ENCODE results near the gene SYTL4. TPM values are rescaled to one million over a fixed set of nuclear protein-coding genes. Genes with fewer than 3 reads are reported as not detected.

Gene SYTL4
- total RNA-seq, 1 donor from 2014 or later: not detected

DNA sequence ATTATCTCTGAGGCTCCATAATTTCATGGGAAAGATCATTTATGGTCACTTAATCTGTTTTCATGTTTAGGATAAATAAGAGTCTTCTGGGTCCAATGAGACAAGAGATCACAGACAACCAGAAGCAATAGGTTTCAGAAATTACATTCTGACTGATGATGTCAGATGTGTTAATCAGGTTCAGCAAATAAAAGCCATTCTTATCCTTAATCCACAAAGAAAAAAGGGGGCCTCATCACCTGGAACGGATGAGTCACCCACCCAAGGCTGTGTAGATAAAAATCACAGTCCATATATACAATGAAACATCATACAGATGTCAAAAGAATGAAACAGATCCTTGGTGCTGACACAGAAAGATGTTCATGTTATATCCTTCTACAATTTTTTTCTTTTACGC is 36.6 kb downstream of the SYTL4 start:
- intact Hi-C loops (cut with micrococcal nuclease): no loop called here

DNA sequence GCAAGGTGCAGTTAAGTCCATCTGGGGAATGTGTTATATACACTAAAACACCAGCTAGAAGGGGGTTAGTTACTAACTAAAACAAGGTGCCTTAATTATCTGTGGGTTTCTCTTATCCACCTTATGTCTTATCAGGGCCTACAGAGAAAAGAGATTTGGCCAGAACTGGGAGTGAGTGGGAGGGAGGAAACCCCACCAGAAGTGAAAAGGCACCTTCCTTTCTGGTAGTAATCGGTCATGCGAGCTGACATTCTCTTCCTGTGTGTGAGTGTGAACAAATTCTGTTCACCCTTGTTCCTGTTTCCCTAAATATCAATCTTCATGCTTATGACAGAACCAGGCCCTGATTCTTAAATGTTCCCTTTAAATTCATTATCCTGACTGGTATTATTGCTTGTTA is 44.4 kb downstream of the SYTL4 start:
- intact Hi-C loops (cut with micrococcal nuclease): loop anchor here (5.0 kb wide), 1 partner anchor 1115 kb away; no protein-coding TSS in a partner anchor

DNA sequence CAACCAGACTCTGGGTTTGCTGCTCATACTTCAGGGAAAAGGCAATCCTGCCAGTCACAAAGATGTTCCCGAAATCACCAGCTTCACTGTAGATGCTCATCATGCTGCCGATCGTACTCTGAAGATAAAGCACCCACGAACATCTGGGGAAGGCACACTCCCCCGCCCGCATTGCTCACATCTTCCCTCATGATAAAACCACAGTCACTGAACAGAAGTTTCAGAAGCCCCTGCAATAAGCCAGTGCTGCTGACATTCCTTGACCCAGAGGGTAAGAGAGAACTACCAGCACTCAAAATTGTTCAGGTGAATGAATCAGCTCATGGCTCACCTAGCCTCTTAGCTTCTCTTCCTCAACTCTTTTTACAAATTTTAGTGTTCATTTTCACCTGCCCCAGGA is 44.8 kb downstream of the SYTL4 start:
- intact Hi-C loops (cut with micrococcal nuclease): loop anchor here (5.0 kb wide), 1 partner anchor 1115 kb away; no protein-coding TSS in a partner anchor

DNA sequence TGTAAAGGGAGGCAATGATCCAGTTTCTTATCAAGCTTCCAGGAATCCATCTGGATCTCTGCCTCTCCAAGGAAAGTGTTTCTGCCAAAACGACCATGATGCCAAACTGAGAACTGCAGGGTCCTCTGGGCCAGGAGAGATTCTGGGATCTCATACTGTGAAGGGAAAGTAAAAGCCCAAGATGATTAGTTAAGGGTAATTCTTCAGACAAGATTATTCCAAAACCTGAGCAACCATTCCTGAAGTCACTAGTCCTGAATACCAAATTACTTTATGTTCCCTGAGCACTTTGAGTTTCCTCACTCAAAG is 46.0 kb downstream of the SYTL4 start:
- intact Hi-C loops (cut with micrococcal nuclease): loop anchor here (1.0 to 5.0 kb wide), 5 partner anchors 82 to 1116 kb away; no protein-coding TSS in a partner anchor

DNA sequence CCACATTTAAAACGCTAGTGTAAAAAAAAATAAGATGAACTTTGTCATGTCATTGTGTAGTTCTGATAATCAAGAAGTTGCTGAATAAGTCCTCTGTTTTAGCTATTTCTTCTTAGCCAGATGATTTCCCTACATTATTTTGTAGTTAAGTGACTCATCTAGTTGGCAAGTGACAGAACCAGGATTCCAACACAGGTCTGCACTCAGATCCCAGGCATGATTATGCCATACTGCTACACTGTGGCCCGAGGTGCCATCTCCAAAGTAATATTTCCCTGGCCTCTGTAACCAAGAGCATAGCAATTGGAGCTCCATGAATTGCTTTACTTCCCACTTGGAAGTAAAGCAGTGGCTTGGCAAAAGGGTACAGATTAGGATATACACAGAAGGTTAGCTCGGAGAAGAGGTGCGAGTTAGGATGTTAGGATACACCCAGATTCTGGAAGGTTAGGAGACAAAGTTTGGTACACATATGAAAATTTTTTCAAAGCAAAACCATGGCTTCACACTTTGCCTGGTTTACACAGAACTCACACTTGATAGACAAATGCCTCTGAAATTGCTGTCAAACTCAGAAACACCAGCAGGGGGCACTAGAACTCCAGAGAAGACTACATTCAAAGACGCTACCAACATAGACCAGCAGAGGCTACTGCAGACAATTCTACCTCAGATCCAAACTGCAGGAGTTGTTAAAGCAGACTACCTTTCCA is 46.5 kb downstream of the SYTL4 start:
- intact Hi-C loops (cut with micrococcal nuclease): loop anchor here (1.0 to 5.0 kb wide), 5 partner anchors 83 to 1117 kb away; no protein-coding TSS in a partner anchor

DNA sequence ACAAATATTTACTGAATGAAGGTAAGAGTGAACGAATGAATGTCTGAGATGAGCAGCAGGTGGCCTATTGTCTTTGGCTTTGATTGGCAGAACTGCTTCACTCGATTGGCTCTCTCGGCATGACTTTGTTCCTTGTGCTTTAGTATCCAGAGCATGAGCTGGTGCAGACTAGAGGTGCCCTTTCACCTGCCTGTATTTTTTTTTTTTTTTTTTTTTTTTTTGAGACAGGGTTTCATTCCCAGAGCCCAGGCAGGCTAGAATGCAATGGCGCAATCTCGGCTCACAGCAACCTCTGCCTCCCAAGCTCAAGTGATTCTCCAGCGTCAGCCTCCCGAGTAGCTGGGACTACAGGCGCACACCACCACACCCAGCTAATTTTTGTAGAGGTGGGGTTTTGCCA is 49.0 kb downstream of the SYTL4 start:
- intact Hi-C loops (cut with micrococcal nuclease): no loop called here

DNA sequence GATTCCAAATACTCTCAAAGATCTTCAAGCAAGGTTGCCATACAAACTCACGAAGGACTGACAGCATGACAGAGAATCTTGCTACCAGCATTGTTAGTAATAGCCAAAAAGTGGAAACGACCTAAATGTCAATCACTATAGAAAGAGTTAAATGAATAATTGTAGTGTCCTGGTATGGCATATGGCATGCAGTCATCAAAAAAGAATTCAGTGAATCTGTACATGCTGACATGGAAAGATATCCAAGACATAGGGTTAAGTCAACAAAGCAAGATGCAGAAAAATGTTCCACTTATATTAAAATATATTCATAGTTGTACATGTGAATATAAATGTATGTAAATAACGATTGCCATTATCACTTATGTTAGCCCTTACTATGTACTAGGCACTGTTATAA is 50.3 kb downstream of the SYTL4 start:
- intact Hi-C loops (cut with micrococcal nuclease): no loop called here

DNA sequence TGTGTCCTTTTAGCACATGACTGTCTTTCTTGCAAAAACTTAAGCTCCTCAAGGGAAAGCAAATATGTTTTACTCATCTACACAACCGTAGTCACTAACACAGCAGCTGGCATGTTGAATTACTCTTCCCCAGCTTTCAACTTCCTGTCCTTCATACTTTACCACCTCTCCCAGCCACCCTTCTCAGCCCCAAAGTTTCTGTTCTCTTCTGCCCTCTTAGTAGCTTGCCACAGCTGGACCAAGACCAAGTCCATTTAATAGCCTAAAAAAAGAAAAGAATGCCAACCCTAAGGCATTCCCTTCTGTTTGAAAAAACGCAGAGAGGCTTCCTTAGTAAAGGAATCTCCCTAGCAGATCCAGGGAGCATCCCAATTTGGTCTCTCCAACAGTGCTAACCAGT is 51.2 kb downstream of the SYTL4 start:
- intact Hi-C loops (cut with micrococcal nuclease): no loop called here

DNA sequence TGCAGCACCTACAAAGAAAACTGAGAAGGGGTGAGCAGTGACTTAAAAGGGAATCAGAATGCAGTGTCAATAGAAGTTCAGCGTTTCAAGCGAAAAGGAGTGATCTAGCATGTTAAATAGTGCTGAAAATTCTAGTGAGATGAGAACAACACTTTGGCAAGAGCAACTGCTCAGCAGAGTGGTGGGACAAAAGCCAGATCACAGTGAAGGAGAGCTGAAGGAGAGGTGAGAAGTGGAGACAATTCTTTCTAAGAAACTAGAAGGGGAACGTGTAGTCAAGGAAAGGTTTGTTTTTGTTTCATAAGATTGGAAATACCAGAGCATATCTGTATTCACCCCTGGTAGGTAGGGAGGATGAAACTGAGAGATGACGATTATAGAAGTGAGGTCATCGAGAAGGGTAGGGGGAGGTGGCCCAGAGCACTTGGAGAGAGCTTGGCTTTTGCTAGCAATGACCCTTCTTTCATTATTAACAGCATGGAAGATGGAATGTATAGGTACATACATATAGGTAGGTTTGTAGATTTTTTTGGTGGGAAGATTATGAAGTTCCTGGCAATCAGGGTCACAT is 54.2 kb downstream of the SYTL4 start:
- intact Hi-C loops (cut with micrococcal nuclease): no loop called here

DNA sequence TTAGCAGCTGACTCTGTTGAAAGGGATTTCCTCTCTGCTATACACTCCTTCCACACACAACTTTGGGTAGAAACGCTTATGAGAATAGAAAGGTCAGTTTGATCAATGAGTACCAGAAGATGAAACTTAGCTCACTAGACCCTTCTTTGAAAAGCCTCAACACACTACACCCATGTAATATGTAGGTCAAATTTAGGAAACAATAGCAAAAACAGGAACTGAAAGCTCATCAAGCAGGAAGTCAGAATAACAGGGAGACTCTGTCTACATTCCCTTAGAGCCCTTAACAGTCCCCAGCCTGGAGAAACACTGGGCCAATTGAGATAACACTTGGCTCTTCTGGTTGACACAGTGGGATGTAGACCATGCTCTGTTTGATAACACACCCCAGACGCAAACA is 57.2 kb downstream of the SYTL4 start:
- intact Hi-C loops (cut with micrococcal nuclease): loop anchor here (5.0 kb wide), 1 partner anchor 613 kb away; no protein-coding TSS in a partner anchor

DNA sequence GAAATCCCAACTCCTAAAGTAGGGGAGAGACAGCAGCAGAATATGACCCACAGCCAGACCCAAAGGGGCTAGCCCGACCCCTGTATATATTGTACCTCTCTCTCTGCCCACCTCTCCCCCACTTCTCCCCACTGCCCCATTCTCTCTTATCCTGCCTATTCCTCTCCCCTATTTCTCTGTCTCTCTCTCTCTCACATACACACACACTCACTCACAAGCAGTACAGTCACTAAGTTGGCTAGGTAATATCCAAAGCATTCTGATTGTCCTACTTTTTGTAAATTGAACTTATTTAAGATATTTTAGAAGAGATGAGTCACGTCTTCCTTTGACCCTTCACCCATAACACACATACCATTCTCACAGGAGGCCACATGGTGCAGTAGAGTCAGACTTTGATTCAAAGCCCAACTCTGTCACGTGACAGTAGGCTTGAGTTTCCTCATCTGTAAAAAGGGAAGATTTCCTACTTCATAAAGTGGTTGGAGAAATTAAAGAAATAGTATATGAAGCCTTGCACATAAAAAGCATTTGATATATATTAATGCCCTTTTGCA is 58.4 kb downstream of the SYTL4 start:
- intact Hi-C loops (cut with micrococcal nuclease): loop anchor here (5.0 kb wide), 1 partner anchor 614 kb away; no protein-coding TSS in a partner anchor

DNA sequence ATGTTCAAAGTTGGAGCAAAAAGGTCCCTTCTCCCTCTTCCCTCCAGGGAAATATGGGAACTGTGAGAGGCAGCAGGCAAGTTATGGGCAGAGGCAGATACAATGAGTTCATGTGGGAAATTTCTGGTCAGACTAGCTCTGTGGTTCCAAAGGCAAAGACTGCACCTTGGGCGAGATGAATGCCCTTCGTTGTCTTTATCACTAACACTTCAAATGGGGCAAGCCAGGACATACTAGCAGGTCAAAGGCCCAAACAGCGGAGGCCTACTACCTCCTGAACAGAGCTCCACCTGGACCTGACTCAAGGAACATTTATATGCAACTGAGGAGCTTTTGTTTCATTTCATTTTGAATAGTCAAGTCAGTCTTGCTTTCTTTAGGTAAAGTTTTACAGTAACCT is 59.0 kb downstream of the SYTL4 start:
- intact Hi-C loops (cut with micrococcal nuclease): loop anchor here (5.0 kb wide), 1 partner anchor 614 kb away; no protein-coding TSS in a partner anchor

DNA sequence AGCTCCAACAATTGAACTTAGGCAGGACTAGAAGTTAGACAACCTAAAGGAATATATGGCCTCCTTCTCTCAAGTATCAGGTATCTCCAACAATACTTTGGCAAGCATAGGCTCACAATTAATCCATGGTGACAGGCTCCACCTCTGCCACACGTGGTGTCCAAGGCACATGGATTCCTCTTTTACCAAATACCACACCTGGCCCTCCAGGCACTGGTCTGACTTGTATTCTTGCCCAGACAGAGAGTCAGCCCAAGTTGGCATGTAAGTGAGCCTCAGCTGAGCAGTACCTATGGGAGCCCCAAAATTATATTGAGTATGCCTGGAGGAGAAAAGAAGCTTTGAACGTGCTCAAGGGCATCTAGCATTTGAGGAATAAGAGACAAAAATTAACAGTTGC is 68.3 kb downstream of the SYTL4 start:
- intact Hi-C loops (cut with micrococcal nuclease): no loop called here

DNA sequence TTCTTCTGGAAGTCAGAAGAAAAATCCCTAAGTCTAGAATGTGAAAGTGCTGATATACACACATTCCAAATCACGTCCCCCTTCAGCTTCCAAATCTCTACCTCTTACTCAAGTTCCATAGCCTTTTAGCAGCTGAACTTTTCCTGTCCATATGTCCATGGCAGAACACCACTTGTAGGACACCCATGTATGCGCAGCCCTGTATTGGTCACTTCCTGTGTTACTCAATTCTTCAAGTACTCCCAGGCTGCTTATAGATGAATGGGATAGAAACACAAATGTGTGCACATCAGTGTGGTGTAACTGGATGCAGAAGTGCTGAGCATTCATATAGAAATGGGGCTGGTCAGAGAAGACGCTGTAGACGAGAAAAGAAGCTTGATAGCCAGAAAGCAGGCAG is 69.1 kb downstream of the SYTL4 start:
- intact Hi-C loops (cut with micrococcal nuclease): no loop called here

DNA sequence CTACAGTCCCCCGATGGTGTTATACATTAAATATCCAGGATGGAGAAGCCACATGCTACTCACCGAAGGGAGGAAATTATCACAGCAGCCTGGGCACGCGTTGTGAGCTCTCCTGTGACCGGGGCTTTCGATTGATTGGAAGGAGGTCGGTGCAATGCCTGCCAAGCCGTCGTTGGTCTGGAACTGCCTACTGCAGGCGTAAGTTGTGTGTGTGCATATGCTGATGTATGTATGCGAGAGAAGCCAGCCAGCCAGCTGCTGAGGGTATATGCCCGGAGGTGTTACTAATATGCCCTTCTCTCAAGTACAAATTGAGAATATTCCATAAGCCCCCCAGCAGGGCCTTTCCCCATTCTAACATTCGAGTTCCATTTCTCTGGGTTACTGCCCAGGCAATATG is 69.8 kb downstream of the SYTL4 start:
- intact Hi-C loops (cut with micrococcal nuclease): no loop called here

DNA sequence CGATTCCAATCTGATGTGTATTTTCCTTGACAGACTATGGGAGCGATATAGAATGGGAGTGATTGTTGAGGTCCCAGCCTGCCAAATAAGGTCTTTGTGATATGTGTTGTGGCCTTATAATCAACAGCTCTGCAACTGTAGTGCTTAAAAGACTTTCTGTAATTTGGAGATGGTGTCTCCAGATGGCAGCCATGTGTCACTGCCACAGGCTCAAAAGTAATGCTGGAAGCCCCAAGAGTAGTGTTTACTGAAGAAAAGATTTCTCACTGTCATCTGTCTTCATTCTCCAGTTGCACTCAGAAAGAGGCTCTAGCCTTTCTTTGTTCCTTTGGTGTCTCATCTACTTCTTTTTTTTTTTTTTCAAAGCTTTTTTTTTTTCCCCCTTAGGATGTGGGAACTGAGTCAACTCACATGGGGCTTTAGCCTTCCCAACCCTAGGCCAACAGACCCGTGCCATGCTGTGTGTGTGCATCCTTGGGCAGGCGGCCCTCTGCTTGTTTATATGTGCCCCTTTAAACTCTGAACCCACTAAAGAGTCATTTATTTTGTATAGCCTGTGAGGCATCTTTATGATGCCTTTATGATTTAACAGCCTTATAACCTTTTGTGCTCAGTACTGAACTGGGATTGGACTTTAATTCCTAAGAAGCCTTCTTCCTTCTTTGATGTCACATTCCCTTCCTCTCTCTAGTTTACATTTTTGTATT is 72.3 kb downstream of the SYTL4 start:
- intact Hi-C loops (cut with micrococcal nuclease): no loop called here

DNA sequence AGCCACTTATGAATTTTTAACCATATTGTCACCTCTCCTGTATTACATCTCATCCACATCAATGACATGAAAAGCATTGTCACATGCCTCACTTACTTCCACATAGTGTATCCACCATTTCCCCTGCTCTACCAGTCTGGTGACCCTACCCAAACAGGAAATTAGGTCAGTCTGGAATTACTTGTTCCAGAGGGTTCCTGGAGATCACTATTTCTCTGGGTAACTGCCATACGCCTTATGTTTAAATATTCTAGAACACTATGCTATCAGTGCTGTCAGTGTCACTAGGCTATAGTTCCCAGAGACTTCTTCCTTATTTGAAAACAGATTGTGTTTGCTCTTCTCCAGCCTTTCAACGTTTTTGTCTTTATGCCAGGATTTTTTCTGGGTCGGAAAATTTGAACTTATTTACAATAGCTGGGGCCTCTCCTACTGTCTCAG is 73.0 kb downstream of the SYTL4 start:
- intact Hi-C loops (cut with micrococcal nuclease): no loop called here

DNA sequence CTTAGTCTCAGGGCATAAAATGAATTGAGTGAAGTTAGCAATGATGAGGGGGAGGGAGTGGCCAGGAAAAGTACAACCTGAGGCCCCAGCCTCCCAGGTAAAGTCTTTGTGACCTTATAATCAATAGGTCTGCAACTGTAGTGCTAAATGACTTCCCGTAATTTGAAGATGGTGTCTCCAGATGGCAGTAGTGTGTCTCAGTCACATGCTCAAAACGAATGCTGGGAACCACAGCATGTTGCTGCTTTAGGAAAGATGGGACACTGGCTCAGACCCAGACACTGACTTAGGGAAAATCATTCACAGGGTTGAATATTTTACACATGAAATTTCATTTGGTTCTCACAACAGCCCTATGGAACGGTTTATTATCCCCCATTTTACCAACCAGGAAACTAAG is 77.7 kb downstream of the SYTL4 start:
- intact Hi-C loops (cut with micrococcal nuclease): no loop called here

DNA sequence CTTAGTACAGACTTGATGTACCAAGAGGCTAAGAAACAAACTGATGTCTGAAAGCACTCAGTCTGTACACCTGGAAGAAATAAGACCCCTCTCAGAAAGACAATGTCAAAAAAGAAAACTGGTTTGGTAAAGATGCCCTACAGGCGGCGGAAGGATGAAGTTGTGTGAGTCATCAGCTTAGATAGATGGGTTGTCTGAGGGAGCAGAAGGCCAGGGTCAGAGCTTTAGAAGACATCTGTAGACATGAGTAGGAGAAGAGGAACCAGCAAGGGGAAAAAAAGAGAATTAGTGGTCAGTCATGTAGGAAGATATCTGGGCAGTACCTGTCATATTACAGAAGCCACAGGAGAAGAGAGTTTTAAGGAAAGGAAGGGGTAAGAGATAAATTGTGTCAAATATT is 79.7 kb downstream of the SYTL4 start:
- intact Hi-C loops (cut with micrococcal nuclease): no loop called here

DNA sequence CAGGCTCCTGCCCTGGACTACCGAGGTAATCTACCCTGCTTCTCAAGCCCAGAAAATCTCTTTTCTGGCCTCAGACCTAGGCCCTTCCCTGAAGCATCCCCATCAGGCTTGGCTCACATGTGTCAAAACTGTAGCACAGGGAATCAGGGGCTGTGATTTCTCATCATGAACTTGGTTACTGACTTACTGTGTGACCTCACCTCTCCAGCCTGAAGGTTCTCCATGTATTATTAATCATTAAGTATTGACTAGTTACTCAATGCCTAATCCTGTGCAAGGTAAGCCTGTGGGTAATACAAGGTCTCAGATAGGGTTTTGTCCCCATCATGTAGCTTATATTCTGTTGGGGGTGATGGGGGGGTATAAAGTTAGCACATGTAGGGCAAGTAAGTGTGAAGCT is 81.1 kb downstream of the SYTL4 start:
- intact Hi-C loops (cut with micrococcal nuclease): no loop called here

DNA sequence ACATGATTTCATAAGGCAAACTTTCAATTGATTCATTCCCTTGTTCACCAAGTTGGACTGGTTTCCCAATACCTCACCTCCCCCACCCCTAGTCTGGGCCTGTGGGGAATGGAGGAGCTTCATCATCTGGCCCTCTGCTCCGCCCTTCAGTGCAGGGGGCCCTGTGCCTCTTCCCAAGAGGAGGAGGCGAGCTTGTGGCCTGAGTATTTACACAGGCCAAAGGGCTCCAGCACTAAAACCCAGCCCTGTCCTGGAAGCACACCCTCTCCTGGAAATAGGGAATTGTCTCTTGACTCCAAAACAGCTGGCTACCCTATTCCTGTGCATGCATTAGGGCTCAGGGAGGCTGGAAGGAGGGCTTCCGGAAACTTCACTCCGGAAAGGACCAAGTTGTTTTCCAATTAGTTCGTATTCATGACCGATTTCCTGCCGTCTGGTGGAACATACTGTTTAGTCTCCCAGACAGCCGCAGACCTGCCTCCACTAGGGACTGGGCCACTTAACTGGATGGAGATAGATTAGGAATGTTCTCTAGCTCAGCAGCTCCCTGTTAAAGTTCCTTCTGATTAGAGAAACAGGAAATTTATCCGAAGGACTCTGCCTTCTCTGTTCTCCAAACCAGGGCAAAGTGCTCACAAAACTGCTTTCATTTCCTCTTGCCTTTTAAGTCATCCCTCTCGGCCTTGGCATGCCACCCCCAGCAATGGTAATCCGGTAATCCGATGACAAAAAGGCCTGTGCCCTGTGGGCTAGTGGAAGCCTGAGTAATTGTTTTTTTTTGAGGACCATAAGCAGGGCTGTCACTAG is 82.2 kb downstream of the SYTL4 start:
- intact Hi-C loops (cut with micrococcal nuclease): no loop called here

Data from T-helper 1 cell treated with Interleukin-12 subunit alpha and Interleukin-12 subunit beta and Interleukin-4 antibody, amounts not matched to agents 30 ng/mL and 1 ng/mL, for 36 hours (primary cell).